ENCODE data around the gene MRPS18A.

GRCh38 chr6:43729537-43729936 lies 41.9 kb upstream of the MRPS18A start:
- TF ChIP-seq CTCF (conservative IDR thresholded peaks at IDR 0.05; ENCODE audit: low read length): no peak
- TF ChIP-seq EZH2phosphoT487 (IDR thresholded peaks at IDR 0.05; ENCODE audit: borderline replicate concordance): no peak

Data from Loucy (cell line).